Endometrium (tissue), 2 donors: ENCODE measurements around the gene KAZN.

Source experiments
- FAIRE-seq: peaks from 2 replicates; lab custom pipeline; 2012; peaks lifted over from hg19 to GRCh38; lab: Jason Lieb, UNC
- donor health status: control.
- donor health status: control.

The KAZN gene

GRCh38 chr1:14745001-14745720 lies 146.7 kb downstream of the KAZN start:
- no peak for FAIRE-seq

DNA sequence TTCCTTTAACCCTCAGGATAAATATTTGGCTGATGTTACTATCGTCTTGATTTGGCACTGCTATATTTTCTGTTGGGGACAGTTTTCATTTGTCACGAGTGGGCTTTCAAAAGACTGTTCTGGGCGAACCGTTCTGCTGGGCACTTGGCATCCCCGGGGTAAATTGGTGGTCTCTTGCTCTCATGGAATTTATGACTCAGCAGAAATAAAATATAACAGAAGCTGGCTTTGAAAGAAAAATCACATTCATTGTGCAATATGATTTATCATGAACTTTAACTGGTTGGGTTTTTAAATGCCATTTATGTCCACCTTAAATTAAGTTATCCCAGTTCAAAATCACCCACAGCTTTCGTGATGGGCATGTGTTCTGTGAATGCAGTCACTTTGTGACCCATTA lies 147.3 kb downstream of the KAZN start:
- no peak for FAIRE-seq

GRCh38 chr1:14746393-14746792 lies 147.9 kb downstream of the KAZN start:
- no peak for FAIRE-seq

GRCh38 chr1:14748151-14748550 lies 149.7 kb downstream of the KAZN start:
- FAIRE-seq = no peak

DNA sequence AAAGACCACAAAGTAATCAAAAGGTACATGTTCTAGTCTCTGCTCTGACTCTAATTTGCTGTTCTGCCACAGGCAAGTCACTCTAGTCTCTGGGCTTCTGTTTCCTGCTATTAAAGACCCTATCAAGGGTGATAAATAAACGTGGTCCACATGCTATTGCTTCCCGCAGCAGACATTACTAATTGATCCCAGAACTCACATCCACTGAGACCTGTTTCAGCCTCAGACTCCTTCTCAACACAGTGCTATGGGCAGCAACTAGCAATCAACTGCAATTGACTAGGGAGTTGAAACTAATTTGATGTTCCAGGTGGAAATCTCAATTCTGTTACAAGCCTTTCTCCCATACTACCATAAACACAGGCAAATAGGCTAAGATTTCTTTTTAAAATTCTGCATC lies 150.5 kb downstream of the KAZN start:
- no peak for FAIRE-seq

GRCh38 chr1:14750490-14750889 lies 152.0 kb downstream of the KAZN start:
- FAIRE-seq = no peak

GRCh38 chr1:14755518-14756252 lies 157.2 kb downstream of the KAZN start:
- FAIRE-seq = no peak

GRCh38 chr1:14756589-14757285 lies 158.3 kb downstream of the KAZN start:
- no peak for FAIRE-seq

DNA sequence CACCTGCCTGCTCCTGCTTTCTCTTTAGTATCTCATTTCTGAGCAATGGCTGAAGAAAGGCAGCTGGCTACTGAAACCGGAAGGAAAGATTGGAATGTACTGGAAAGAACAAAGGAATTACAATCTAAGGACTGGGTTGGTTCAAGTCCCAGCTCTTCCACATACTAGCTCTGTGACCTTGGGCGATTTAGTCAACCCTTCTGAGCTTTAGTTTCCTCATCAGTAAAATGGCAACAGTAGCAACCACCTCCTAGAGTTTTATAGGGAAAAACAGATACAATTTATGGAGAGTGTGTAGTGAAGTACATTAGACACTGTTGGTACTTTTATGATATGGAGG lies 158.8 kb downstream of the KAZN start:
- no peak for FAIRE-seq

- FAIRE-seq = no peak
These were observed 160.7 kb downstream of the KAZN start for GRCh38 chr1:14759042-14759818.

DNA sequence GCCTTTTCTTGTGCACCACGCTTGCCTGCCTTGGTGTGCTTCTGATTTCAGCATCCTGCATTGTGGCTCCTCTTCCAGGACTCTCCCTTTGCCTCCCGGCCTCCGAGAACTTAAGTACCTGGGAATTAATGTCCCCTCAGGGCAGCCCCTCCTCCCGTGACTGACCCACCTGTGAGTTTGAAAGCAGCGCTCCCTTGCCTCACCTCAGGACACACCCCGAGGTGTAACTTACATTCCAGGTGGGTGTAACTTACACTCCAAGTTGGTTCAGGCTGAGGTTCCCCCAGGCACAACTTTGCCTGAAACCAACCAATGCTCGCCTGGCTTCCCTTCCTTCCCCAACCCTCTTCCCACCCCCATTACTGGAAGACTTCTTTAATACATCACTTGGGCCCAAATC lies 161.4 kb downstream of the KAZN start:
- no peak for FAIRE-seq

DNA sequence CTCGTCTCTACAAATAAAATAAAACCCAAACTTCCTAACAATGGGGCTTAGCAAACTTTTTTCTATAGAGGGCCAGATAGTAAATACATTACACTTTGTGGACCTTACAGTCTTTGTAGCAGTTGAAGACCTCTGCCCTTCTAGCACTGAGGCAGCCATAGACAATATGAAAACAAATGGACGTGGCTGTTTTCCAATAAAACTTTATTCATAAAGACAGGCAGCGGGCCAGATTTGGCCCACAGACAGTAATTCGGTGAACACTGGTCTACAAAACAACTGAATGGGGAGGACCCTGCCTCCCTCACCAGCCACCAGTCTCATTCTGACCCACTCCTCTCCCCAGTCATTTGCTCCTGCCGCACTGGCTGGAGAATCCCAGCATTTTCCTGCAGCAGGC lies 162.3 kb downstream of the KAZN start:
- FAIRE-seq = no peak

GRCh38 chr1:14761291-14762153 lies 163.0 kb downstream of the KAZN start:
- FAIRE-seq = no peak

DNA sequence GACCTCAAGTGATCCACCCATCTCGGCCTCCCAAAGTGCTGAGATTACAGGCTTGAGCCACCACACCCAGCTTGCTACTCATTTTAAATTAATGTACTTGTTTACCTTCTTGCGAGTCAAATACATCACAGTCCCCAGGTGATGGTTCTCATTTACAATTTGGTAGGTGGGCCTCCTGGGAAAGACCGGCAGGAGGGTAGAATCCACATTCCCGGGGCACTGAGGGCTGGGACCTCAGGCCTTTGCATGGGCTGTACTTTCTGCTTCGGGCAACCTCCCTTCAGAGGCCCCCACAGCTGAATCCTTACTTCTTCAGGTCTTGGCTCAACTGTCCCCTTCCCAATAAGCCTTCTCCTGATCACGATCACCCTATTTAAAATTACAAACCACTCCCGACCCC lies 165.5 kb downstream of the KAZN start:
- FAIRE-seq = no peak

GRCh38 chr1:14765773-14766172 lies 167.3 kb downstream of the KAZN start:
- FAIRE-seq = no peak

DNA sequence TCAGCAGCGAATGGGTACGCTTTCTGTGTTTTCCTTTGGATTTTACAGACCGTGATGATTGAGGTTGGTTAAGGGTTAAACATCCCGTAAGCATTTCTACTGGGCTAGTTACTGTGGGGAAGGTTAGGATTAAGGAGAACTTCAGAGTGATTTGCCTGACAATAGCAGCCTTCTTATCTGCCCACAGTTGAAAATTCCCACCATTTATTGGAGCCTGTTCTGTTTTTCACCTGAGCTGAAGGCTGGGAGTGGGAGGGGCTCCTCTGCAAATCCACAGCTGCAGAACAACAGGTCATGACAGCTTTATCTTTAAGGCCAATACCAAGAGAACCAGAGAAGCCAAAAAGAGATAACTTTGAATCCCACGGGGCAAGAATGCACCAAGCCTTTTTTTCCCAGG lies 168.6 kb downstream of the KAZN start:
- no peak for FAIRE-seq

GRCh38 chr1:14768582-14769304 lies 170.3 kb downstream of the KAZN start:
- FAIRE-seq = no peak

- no peak for FAIRE-seq
These were observed 171.2 kb downstream of the KAZN start for GRCh38 chr1:14769486-14770274.

- FAIRE-seq = no peak
These were observed 175.0 kb downstream of the KAZN start for GRCh38 chr1:14773396-14774025.

DNA sequence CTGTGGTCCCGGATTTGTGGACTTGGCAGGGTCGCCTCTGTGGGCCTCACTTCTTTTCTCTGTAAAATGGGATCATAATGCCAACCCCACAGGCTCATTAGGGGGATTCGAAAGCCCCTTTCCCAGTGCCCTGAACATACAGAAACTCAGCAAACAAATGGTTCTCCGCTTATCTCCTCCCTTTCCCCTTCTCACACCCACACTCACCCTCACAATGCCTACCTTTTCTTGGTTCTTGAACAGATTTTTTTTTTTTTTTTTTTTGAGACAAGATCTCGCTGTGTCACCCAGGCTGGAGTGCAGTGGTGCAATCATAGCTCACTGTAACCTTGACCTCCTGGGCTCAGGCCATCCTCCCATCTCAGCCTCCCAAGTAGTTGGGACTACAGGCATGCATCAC lies 175.7 kb downstream of the KAZN start:
- no peak for FAIRE-seq
